Fibroblast of pulmonary artery (primary cell): ENCODE measurements around the gene ZHX3.

Experiments
- DNase-seq: peaks from one replicate; pipeline ENCODE4 v3.0.0-alpha.2; 2010; ENCODE audit warnings: low read depth
- H3K4me3 ChIP-seq: replicated peaks from 2 replicates; pipeline ENCODE4 v1.5.1; 2011; ENCODE audit warnings: low read depth, mild to moderate bottlenecking, control low read depth, low read length, moderate library complexity
- CTCF ChIP-seq: IDR thresholded peaks from 2 replicates; pipeline ENCODE4 v1.5.1; 2011; ENCODE audit warnings: mild to moderate bottlenecking, control low read depth, low read length, inconsistent platforms; ENCODE audit errors: missing control alignments

Gene ZHX3

GRCh38 chr20:41268402-41268801 is 49.1 kb downstream of the ZHX3 start:
- no peak for DNase-seq
- no peak for TF ChIP-seq CTCF
- H3K4me3 ChIP-seq = no peak overlapping the region

GRCh38 chr20:41265938-41266337 is 51.6 kb downstream of the ZHX3 start:
- TF ChIP-seq CTCF = no peak
- DNase-seq = no peak
- H3K4me3 ChIP-seq = no peak overlapping the region

- H3K4me3 ChIP-seq = no peak overlapping the region
- no peak for TF ChIP-seq CTCF
- no peak for DNase-seq
These were observed 52.7 kb downstream of the ZHX3 start for GRCh38 chr20:41264819-41265218.

GRCh38 chr20:41261790-41262717 is 55.5 kb downstream of the ZHX3 start:
- H3K4me3 ChIP-seq = no peak overlapping the region
- no peak for TF ChIP-seq CTCF
- DNase-seq = no peak

GRCh38 chr20:41261260-41261659 is 56.3 kb downstream of the ZHX3 start:
- H3K4me3 ChIP-seq = no peak overlapping the region
- TF ChIP-seq CTCF = no peak
- no peak for DNase-seq

GRCh38 chr20:41260734-41261220 is 56.8 kb downstream of the ZHX3 start:
- no peak for TF ChIP-seq CTCF
- H3K4me3 ChIP-seq = no peak overlapping the region
- peak; percentile 22 for DNase-seq
